CD4-positive, alpha-beta T cell treated with Interferon alpha-2 for 1 hour (primary cell): ENCODE measurements around the gene TMEM273.
A peak's percentile ranks its signal among the peaks of the same experiment; 100 is the strongest.

ENCODE experiments used
- DNase-seq, 2 donors: peaks; one replicate each; pipeline ENCODE4 v3.0.0-alpha.2; 2020 to 2022

TMEM273 gene, protein sequence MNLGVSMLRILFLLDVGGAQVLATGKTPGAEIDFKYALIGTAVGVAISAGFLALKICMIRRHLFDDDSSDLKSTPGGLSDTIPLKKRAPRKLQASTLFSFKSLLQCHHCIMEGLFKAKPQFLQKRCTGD

DNA sequence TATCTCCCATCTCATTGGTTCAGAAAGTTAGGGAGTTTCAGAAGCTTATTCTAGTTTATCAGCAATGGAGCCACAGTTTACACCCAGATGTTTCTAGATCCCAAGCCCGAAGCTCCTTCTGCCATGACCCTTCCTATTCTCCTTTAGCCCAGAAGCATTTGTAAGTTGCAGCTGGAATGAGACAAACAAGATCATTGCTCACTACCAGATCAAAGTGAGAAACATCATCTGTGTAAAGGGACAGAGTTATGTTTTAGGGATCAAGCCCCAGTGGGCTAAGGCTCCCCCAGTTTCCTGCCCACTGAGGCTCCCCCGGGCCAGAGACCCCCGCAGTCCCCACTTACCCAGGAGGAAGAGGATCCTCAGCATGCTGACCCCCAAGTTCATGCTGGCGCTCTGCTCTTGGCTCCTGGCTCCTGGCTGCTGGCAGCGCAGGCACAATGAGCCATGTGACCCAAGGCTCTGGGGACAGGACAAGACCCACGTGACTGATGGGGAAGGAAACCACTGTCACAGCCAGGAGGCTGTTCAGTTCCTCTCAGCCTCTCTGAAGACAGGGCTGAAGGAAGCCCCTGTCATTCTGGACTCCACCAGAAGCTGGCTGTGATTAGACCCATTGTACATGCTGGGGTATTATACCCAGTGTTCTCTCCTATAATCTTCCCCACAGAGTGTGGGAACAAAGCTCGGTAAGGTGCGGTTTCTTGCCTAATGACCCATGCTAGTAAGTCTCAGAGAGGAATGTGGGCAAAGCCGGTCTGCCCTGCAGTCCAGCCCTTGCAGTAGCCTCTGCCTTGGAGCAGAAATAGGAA lies at the start of gene TMEM273:
Gene TMEM273, minus strand, starts transcription at position 442 of the 812 bp plus-strand sequence. Its CDS starts 55 bp downstream, at position 387.
- peak; percentile 66 to 72 for DNase-seq

DNA sequence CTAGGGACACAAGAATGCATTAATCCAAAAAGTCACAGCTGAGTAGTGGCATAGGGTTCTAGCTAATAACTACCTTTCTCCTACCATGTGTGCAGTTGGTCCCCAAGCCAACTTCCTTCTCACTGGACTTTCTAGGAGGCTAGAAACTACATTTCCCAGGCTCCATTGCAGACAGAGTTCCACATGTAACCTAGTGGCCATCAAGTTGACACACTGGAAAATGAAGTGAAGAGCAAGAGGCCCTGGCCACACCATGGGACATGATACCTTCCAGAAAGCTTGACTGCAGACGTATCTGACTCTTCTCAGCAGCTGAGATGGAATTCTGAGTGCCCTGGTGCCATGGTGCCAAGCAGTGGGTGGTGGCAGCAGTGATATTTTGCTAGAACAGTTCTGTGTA lies 49.8 kb upstream of the TMEM273 start:
- no peak for DNase-seq

DNA sequence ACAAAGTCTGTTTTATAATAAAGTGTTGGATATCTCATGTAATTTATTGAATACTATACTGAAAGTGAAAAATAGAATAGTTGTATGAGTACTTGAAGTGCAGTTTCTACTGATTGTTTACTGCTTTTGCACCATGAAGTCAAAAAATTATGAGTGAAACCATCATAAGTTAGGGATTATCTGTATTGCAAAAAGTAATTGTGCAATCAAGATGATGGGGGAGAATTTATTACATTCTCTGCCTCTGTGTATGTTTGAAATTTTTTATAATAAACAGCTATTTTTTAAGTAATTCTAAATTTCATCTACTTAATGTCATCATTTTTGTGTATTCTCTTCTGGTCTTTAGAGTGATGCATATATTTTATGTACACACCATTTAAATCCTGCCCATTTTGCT lies 47.2 kb upstream of the TMEM273 start:
- DNase-seq, result no peak

DNA sequence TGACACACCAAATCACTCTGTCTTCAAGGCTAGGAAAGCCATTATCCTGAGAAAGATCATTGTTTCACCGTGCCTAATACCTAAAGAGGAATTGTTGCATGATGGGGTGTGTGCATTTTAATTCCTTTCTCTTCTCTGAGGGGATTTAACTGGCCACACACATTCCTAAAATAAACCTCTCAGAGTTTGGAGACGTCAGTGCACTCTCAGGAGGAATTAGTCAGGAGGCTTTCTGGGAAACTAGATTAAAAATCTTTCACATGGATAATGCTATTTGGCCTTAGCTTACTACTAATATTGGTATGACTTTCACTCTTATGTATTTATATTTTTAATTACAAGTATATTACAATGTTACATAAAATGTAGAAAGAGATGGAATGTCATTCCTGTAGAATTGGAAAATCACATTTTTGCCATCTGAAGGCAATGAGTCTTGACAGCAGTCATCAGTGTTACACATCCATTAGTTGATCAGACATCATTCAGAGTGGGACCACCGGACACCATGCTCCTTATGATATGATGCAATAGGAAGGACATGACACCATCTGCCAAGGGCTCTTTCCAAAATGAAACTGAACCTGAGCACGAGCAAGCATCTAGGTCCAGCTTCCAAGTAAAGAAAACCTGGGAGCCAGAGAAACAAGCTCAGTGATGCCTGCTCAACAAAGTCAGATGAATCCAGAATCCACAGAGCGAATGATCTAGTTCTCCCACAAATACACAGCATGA lies 43.1 kb upstream of the TMEM273 start:
- DNase-seq, result no peak

DNA sequence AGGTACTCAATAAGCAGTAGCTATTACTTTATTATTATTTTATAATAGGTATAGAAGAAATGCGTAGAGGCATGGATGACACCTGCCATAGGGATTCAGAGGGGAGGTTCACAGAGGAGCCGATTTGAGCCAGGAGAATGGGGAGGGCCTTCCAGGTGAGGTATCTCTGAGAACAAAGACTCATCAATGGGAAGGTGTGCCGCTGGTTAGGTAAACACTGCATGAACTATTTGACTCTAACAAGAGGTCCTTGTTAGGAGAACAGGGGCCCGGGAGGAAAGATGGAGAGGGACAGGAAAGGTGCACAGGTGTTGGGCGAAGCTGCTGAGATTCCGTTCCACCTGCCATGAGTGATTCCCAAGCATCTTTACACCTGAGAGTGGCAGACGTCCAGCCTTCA lies 41.8 kb upstream of the TMEM273 start:
- DNase-seq, result no peak

DNA sequence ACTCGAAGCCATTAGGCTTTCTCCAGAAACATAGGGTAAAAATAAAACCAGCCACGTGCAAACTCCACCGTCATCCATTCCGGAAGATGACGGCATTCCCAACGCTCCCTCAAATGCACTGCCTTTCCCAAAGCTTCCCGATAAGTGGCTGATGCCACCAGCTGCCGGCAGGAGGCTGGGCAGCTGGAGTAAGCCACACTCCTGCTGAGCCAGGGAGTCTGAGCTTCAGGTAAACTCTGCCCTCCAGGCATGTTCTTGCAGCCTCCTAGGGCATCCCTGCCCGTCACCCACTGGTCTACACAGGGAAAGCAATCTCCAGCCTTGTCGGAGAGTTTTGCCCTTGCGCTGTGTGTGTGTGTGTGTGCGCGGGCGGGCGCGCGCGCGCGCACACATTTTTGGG lies 40.5 kb upstream of the TMEM273 start:
- DNase-seq, result no peak

DNA sequence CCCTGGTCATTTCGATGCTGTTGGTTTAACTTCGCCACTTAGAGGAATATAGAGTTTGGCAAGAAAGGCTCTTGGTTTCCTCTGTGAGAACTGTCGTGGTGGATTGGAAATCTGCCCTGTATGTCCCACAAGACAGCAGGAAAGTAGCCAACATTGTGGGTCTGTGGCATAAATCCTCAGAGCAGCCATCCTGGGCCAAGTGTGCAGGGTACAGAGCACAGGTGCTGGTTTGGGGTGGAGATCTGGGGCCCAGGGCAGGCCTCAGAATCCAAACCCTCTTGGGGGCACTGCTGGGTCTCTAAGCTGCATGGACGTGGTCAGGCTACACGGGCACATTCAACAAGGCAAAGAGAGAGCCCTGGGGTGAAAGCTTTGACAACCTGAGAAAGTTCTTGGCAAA lies 39.2 kb upstream of the TMEM273 start:
- DNase-seq, result no peak

DNA sequence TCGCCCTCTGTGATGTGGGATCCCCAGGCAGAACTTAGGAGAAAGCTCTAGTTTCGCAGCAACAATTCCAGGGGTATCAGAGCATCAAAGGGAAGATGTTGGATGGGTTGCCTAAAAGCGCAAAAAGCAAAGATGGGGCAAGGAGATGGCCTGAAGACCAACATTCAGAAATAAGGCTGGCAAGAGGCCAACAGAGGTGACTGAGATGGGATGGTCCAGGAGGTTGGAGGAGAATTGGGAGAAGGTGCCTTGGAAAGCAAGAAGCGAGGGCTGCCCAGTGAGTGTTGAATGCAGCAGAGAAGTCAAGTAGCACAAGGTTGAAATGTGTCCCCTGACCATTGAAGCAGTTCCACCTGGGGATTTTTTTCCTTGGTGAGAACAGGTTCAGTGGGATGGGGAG lies 38.4 kb upstream of the TMEM273 start:
- DNase-seq, result no peak

DNA sequence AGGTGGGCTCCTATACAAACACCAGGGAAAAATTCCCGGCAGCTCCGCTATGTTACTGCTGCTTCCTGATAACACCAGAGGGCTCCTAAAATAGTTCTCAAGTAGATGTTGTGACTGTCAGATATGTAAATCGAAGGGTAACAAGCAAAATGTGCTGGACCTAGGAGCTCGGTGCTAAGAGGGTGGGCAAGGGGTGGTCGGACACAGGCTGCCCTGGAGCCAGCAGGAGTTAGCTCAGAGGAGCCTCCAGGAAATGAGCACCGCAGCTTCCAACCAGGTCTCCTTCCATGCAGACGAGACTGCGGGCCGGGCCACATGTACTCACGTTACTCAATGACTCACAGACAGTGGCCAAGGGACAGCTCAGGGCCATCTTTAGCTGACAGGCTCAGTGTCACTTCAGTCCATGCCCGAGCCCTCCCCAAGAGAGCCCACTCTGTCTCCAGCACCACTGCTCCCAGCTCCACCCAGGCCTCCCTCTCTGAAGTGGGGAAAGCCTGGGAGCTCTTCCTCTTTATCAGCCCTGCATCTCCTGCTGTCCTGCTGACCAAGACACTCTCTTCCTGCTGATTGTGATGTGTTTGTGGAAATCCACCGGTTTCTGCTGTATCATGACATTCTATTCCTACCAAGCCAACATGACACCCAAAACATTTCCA lies 37.2 kb upstream of the TMEM273 start:
- no peak for DNase-seq

DNA sequence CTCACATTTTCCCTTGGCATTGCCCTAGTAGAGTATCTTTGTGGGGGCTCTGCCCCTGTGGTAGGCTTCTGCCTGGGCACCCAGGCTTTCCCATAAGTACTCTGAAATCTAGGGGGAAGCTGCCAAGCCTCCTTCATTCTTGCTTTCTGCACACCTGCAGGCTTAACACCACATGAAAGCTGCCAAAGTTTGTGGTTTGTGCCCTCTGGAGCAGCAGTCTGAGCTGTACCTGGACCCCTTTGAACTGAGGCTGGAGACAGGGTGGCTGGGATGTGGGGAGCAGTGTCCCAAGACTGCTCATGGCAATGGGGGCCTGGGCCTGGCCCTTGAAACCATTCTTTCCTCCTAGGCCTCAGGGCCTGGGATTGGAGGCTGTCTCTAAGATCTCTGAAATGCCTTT lies 35.0 kb upstream of the TMEM273 start:
- DNase-seq, result no peak

DNA sequence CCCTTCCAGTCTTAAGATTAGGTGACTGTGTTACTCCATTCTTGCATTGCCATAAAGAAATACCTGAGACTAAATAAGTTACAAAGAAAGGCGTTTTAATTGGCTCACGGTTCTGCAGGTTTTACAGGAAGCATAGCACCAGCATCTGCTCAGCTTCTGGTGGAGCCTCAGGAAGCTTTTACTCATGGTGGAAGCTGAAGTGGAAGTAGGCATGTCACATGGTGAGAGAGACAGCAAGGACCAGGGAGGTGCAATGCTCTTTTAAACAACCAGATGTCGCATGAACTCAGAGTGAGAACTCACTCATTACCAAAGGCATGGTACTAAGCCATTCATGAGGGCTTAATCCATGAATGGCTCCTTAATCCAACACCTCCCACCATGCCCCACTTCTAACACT lies 34.0 kb upstream of the TMEM273 start:
- no peak for DNase-seq

DNA sequence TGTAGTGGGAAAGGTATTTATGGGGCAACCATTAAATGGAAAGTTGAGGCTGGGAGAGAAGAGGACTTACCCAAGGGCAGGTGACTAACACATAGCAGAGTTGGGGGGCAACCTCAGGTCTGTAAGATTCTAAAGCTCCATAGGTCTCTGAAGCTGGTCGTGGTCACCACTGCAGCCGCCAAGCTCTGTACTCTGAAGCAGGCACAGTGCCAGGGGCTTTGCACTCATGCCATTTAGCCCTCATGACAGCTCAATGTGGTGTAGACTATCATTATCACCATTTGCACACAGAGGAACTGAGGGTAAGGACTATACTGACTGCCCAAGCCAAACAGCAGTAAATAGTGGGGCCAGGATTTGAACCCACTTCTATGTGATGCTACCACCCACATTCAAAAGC lies 32.5 kb upstream of the TMEM273 start:
- DNase-seq, result no peak

DNA sequence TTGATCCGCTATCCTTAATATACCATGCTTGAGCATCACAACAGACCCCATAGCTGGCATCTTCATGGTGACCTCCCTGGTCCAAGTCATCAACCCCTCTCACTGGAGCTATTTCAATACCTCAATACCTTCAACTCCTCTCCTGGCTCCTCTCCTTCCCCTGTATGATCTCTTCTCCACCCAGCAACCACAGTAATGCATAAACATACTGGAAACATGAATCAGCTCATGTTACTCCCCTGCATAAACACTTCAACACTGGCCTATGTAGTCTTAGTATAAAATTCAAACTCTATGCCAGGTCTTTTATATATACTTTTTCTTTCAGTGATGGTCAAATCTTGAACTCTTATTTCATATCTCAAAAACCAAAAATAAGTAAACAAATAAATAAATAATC lies 31.8 kb upstream of the TMEM273 start:
- no peak for DNase-seq

DNA sequence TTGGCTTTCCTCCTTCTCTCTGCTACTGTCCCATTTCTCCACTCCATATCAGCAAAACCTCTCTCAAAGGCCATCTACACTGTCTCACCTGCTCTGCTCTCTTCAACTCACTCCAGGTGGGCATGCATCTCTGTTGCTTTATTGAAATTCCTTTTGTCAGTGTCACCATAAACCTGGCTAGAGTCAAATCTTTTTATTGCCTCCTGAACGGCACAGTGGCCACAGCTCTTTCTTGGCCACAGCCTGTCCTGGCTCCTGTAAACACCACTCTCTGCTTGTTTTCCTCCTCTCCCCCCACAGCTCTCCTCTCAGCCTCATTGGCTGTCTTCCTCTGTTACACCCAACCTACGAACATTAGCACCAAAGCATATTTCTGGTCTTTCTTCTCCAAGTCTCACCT lies 31.1 kb upstream of the TMEM273 start:
- no peak for DNase-seq

DNA sequence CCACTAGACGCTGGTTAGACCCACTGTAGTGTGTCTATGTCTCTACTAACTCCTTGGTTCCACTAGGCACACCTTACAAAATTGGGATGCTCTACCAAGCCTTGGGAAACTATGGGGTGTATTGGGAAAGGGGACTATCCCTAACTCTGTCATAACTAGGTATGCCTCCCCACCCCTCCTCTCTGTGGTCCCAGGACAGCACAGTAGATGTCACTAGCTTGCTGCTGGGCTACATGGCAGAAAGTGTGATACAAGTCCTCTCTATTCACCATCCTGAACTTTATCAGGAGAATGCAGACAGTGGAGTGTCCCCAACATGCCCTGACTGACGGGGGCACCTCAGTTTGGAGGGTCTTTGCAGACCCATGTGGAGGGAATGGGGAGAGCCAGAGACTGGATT lies 30.3 kb upstream of the TMEM273 start:
- no peak for DNase-seq

DNA sequence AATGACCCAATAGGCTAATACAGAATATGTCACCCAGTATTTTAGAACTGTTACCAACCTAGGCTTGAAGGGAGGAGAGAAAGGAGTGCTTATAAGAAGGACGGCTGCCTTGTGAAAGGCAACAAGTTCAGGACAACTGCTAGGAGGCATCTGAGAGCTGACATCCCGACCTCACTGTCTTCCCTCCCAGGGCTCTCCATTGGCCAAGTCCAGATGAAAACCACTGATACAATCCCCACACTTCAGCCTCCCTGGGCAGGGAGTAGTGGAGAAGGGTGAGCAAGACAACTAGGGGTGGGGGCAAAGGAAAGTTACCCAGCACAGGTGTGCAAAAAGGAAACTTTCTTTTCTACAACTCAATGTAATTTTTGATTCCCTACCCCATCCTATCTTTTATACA lies 29.5 kb upstream of the TMEM273 start:
- DNase-seq, result no peak

DNA sequence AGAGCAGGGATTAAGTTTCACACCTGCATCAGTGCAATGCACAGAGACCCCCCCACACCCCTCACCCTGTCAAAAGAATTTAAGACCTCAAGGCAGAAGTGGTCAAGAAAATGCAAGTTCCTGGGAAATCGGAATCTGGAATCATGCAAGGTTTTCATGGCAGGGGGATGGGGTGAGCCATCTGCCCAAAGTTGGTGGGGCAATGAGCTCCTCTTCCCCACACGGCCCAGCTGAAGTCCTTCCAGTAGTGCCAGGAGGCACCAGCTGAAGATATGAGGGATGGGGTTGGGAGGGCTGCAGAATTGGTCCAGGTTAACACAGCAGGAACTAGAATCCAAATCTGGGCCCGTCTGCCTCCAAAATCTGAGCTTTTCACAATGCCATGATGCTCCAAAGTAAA lies 25.0 kb upstream of the TMEM273 start:
- no peak for DNase-seq

DNA sequence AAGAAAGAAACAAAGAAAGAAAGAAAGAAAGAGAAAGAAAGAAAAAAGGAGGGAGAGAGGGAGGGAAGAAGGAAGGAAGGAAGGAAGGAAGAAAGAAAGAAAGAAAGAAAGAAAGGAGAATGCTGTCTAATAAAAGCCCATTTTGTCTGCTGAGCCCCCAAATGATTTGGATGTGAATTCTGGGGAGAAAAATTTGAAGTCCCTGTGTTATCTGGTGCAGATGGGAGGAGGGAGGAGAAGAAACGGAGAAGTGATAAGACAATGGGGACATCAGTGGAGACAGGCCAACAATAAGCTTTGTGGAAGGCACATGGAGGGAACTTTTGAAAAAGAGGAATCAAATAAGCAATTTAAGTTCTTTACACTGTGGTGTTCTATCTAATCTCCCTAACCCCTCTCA lies 24.6 kb upstream of the TMEM273 start:
- no peak for DNase-seq

DNA sequence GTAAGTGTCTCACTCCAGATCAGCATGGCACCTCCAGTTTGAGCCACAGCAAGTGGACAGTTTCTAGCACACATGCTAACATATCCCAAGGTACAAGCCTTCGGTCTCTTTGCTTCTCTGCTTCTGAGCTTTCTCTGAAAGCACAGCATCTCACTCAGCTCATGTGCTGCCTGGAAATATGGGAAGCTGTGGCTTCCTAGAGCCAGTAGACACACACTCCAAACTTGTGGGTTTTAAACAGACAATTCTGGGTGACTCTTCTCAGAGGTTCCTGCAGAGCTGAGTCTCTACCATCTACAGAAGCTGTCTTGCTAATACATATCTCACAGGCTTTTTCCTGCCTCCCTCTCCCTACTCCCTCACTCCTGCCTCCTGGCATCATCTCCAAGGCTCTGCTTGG lies 23.9 kb upstream of the TMEM273 start:
- DNase-seq, result no peak

DNA sequence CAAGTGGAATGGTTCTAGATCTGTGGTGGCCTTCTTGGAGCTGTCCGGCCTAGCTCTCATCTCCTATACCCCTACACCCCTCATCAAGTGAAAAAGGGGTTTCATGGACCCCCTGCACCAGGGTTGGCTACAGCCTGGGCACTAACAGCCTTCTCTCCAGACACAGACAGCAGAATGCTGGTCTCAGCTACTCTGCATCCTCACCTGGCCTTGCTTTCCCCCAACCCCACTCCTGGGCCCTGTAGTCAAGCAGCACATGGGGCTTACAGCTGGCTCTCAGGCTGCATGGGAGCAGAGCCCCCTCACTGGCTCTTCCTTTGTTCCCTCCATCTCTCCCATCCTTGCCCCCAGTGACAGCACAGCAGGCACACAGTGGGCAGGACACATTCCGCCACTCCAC lies 20.8 kb upstream of the TMEM273 start:
- DNase-seq, result no peak

DNA sequence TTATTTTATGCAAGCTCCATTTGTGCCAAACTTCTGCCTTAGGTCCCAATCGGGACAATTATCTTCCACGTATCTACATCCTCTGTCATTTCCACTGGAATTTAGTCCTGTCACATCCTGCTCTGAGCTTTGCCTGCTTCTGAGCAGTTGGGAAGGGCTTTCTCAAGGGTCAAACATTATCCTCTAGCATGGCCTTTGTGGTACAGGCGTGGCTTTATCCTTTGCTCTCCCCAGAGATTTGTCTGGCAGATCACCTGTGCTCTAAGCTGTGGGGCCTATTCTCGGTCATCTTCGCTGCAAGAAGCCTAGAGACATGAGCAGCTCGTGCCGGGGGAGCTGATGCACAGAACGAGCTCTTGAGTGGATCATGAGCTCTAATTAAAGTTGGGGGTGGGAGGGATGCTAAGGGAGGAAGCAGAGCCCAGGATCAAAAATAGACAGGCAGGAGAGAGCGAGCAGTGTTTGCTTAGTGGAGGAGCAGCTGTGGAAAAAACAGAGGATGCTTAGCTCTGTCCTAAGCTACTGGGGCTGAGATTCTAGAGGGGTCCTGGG lies 19.8 kb upstream of the TMEM273 start:
- no peak for DNase-seq

DNA sequence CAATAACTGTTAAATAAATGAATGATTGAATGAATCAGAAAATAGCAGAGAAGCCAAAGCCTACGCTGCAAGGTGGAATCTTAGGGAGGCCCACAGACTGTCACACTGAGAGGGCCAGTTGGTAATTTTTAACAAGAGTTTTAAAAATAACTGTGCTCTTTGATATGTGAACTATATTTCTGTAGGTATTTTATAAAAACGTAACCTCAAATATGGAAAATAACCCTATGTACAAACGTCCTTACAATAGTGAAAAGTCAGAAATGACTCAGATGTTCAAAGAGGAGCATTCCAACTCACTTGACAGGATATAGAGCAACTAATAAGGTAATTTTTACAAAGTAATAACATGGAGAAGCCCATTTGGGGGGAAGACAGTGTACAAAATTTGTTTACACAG lies 18.9 kb upstream of the TMEM273 start:
- no peak for DNase-seq

DNA sequence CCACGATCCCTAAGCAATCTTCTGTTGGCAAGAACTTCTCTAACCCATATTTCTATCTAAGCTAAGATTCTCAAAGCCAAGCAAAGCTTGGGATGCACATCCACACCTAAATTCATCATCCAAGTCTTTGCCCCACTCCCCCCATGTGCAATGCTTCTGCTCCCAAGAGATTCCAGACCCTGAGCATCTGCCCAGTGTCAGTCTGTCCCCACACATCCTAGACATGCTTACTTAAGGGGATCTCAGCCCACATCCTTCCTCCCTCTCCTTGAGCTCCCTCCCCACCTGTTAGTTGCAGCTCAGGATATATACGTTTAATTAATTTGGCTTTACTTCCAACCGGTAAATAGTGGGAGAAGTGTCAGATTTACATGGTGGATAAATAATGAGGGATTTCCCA lies 17.0 kb upstream of the TMEM273 start:
- no peak for DNase-seq
